Measurements from ENCODE around the gene ACTR3C. TPM values are rescaled to one million over a fixed set of nuclear protein-coding genes. Genes with fewer than 3 reads are reported as not detected.
"Not testable (repeated sequence)": the region's sequence is repeated elsewhere in the genome, so short reads cannot be mapped to it uniquely, and the experiment has no call there.

Gene ACTR3C
- total and polyA plus RNA-seq, 10 of the 15 experiments (the other 5 are each of a cell fraction or from before 2014, with no cell fraction given) = 2.0 to 10.2 (median 6.3) TPM

DNA sequence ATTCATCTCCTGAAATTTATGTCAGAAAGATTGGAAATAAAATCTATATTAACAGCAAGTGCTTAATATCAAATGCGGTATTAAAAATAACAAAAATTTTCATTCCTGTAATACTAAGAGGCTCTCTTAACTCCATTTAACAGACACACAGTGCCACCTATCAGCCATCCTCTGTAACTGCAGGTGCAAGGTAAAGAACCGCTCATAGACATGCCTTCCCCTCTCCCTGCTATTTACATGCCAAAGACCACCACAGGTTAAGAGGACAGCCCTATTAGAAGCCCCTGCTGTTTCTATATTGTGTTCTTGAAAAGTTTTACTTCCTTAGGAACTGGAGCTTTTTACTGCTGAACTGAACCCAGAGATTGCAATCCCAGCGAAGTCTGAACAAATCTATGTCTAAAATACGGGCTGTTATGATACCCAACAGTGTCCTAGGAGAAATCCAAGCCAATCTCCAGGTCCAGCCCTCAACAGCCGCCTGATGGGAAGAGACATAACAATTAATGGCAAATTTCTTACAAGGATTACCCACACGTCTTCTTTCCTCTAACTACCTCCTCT lies 47.1 kb downstream of the ACTR3C start:
- H3K9ac ChIP-seq (ENCODE audit: control insufficient read depth, insufficient read depth, low read length); H3K79me2 ChIP-seq (ENCODE audit: control insufficient read depth, insufficient read depth, low read length); FAIRE-seq; CTCF ChIA-PET; BruUV-seq (replicated peaks); H3K4me1 ChIP-seq (ENCODE audit: control insufficient read depth, insufficient read depth, low read length); H3K4me3 ChIP-seq; SMC1A ChIA-PET (ENCODE audit: uncharacterized antibody, unreplicated experiment); POLR2A ChIA-PET; H3K9me3 ChIP-seq (replicated peaks; ENCODE audit: control insufficient read depth, insufficient read depth, low read length); RAD21 ChIA-PET (ENCODE audit: unreplicated experiment); DNase-seq (ENCODE audit: low read depth, low spot score); H3K27ac ChIP-seq (ENCODE audit: control insufficient read depth, insufficient read depth); H3K27me3 ChIP-seq (replicated peaks in 1 of 2; ENCODE audit: control insufficient read depth in 2 of 2, insufficient read depth in 2 of 2, low read length in 1 of 2); H3K4me2 ChIP-seq (ENCODE audit: control insufficient read depth, insufficient read depth); H3K36me3 ChIP-seq (ENCODE audit: control insufficient read depth in 2 of 2, insufficient read depth in 2 of 2, low read length in 1 of 2); H4K20me1 ChIP-seq (ENCODE audit: control insufficient read depth, insufficient read depth); H2AFZ ChIP-seq (ENCODE audit: control insufficient read depth, low read depth, low read length); in situ Hi-C loops (cut with MboI): not testable (repeated sequence)
- TF ChIP-seq, protein P1, sequence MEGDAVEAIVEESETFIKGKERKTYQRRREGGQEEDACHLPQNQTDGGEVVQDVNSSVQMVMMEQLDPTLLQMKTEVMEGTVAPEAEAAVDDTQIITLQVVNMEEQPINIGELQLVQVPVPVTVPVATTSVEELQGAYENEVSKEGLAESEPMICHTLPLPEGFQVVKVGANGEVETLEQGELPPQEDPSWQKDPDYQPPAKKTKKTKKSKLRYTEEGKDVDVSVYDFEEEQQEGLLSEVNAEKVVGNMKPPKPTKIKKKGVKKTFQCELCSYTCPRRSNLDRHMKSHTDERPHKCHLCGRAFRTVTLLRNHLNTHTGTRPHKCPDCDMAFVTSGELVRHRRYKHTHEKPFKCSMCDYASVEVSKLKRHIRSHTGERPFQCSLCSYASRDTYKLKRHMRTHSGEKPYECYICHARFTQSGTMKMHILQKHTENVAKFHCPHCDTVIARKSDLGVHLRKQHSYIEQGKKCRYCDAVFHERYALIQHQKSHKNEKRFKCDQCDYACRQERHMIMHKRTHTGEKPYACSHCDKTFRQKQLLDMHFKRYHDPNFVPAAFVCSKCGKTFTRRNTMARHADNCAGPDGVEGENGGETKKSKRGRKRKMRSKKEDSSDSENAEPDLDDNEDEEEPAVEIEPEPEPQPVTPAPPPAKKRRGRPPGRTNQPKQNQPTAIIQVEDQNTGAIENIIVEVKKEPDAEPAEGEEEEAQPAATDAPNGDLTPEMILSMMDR (IDR thresholded peaks at IDR 0.05 in 2 of 3, conservative IDR thresholded peaks at IDR 0.05 in 1 of 3; ENCODE audit: control insufficient read depth in 2 of 3, extremely low read depth in 1 of 3, insufficient read depth in 1 of 3, low read depth in 3 of 3, low read length in 3 of 3) = peak; percentile 40 to 55 (median 51); a peak in 5 of 6 replicates
- peak; percentile 64 for TF ChIP-seq RAD21 (IDR thresholded peaks at IDR 0.05; ENCODE audit: insufficient read depth, low read depth, low read length)
- ATAC-seq = peak; percentile 90
- intact Hi-C loops (cut with micrococcal nuclease; ENCODE audit: unreplicated experiment) = loop anchor here (10.0 kb wide), 1 partner anchor 221 kb away; no protein-coding TSS in a partner anchor
- WGBS (ENCODE audit: insufficient coverage, insufficient replicate concordance, low lambda C conversion rate, missing lambda C conversion rate) = 43% methylated on average over 6 of the region's 6 CpGs

DNA sequence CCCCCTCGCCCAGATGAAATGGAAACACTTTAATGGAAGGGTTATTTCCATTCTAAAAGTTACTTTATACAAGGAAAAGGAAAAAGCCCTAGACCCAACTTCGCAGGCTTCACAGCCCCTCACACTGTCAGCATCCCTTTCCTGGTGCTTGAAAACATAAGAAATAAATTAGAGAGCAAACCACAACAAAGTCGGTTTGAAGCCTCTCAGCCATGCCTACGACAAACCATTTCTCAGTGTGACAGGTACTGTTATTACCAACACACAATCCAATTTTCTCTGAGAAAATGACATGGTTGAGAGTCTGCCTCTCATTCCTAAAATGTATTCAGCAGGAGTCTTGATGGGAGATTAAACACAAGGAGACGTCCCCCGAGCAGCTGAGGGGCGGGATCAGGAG lies 51.4 kb downstream of the ACTR3C start:
- FAIRE-seq; ATAC-seq; H3K27me3 ChIP-seq (replicated peaks in 1 of 2; ENCODE audit: control insufficient read depth in 2 of 2, insufficient read depth in 2 of 2, low read length in 1 of 2); H3K4me3 ChIP-seq; in situ Hi-C loops (cut with MboI); RAD21 ChIA-PET (ENCODE audit: unreplicated experiment); BruUV-seq (replicated peaks); H3K9me3 ChIP-seq (replicated peaks; ENCODE audit: control insufficient read depth, insufficient read depth, low read length); SMC1A ChIA-PET (ENCODE audit: uncharacterized antibody, unreplicated experiment); H3K79me2 ChIP-seq (ENCODE audit: control insufficient read depth, insufficient read depth, low read length); DNase-seq (ENCODE audit: low read depth, low spot score); H3K4me1 ChIP-seq (ENCODE audit: control insufficient read depth, insufficient read depth, low read length); POLR2A ChIA-PET; H2AFZ ChIP-seq (ENCODE audit: control insufficient read depth, low read depth, low read length); H3K4me2 ChIP-seq (ENCODE audit: control insufficient read depth, insufficient read depth); H4K20me1 ChIP-seq (ENCODE audit: control insufficient read depth, insufficient read depth); H3K27ac ChIP-seq (ENCODE audit: control insufficient read depth, insufficient read depth); H3K36me3 ChIP-seq (ENCODE audit: control insufficient read depth in 2 of 2, insufficient read depth in 2 of 2, low read length in 1 of 2); H3K9ac ChIP-seq (ENCODE audit: control insufficient read depth, insufficient read depth, low read length): not testable (repeated sequence)
- intact Hi-C loops (cut with micrococcal nuclease; ENCODE audit: unreplicated experiment) = loop anchor here (10.0 kb wide), 1 partner anchor 217 kb away; no protein-coding TSS in a partner anchor
- CTCF ChIA-PET = interaction anchor here (0.8 kb wide), 1 partner anchor 432 kb away, joined by 3 read pairs; no protein-coding TSS in a partner anchor
- 36% methylated on average over 6 of the region's 7 CpGs for WGBS (ENCODE audit: insufficient coverage, insufficient replicate concordance, low lambda C conversion rate, missing lambda C conversion rate)

DNA sequence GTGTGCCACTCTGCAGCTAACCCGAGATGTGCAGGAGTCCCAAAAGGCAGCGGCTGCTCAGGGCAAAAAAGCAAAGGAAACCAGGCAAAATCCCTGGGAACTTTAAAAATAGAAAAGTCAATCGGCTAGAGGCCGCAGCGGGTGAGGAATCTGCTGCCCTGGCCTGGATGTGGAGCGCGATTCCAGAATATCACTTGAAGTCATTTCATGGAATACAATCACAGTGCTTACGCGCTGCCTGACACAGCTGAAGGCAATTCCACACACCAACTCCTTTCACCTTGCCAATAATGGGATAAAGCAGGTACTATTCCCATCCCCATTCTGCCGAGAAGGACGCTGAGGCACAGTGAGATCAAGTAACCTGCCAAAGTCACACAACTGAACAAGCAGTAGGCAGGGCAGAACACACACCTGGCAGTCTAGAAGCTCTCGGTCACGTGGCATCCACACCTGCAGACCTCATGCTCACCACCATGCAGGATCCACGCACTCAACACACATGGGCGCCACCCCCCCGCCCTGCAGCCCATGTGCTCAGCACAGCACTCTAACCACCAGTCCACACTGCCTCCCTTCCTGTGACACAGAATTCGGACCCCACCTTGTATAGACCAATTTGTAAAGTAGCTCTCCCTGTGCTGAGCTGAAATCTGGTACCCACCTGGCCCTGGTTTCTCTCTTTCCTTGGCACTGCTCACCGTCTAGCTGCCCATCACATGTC lies 53.1 kb downstream of the ACTR3C start:
- BruUV-seq (replicated peaks); H3K27ac ChIP-seq (ENCODE audit: control insufficient read depth, insufficient read depth); FAIRE-seq; H3K4me3 ChIP-seq; H3K27me3 ChIP-seq (replicated peaks in 1 of 2; ENCODE audit: control insufficient read depth in 2 of 2, insufficient read depth in 2 of 2, low read length in 1 of 2); H2AFZ ChIP-seq (ENCODE audit: control insufficient read depth, low read depth, low read length); H3K79me2 ChIP-seq (ENCODE audit: control insufficient read depth, insufficient read depth, low read length); H3K36me3 ChIP-seq (ENCODE audit: control insufficient read depth in 2 of 2, insufficient read depth in 2 of 2, low read length in 1 of 2); ATAC-seq; DNase-seq (ENCODE audit: low read depth, low spot score); RAD21 ChIA-PET (ENCODE audit: unreplicated experiment); H3K4me2 ChIP-seq (ENCODE audit: control insufficient read depth, insufficient read depth); SMC1A ChIA-PET (ENCODE audit: uncharacterized antibody, unreplicated experiment); H4K20me1 ChIP-seq (ENCODE audit: control insufficient read depth, insufficient read depth); H3K4me1 ChIP-seq (ENCODE audit: control insufficient read depth, insufficient read depth, low read length); H3K9me3 ChIP-seq (replicated peaks; ENCODE audit: control insufficient read depth, insufficient read depth, low read length); POLR2A ChIA-PET; CTCF ChIA-PET; in situ Hi-C loops (cut with MboI); H3K9ac ChIP-seq (ENCODE audit: control insufficient read depth, insufficient read depth, low read length): not testable (repeated sequence)
- 95% methylated on average over 9 of the region's 18 CpGs for WGBS (ENCODE audit: insufficient coverage, insufficient replicate concordance, low lambda C conversion rate, missing lambda C conversion rate)
- intact Hi-C loops (cut with micrococcal nuclease; ENCODE audit: unreplicated experiment) = loop anchor here (10.0 kb wide), 1 partner anchor 215 kb away; no protein-coding TSS in a partner anchor
